GM19372 (cell line): ENCODE data around the gene PCDHGA6.

ENCODE experiments used
- ATAC-seq: cut with Tn5 transposase; IDR thresholded peaks from one replicate; pipeline ENCODE4 v1.9.1; 2021; ENCODE audit warnings: mild to moderate bottlenecking, low read depth, moderate library complexity; ENCODE audit not compliant: unreplicated experiment

Gene PCDHGA6

GRCh38 chr5:141419074-141419880, 45.6 kb downstream of the PCDHGA6 start:
- no peak for ATAC-seq

GRCh38 chr5:141420855-141421488, 47.3 kb downstream of the PCDHGA6 start, which contains the start of gene PCDHGA11:
TSS of gene PCDHGA11 (plus strand) at chr5:141421051. CDS start at chr5:141421228, 177 bp downstream.
- ATAC-seq, result no peak

- no peak for ATAC-seq
Observed at GRCh38 chr5:141421489-141421855, 47.8 kb downstream of the PCDHGA6 start.

- ATAC-seq, result no peak
Observed at GRCh38 chr5:141422742-141423291, 49.1 kb downstream of the PCDHGA6 start.

GRCh38 chr5:141427783-141428426, 54.2 kb downstream of the PCDHGA6 start:
- no peak for ATAC-seq
